Heart left ventricle (tissue), 13 donors: ENCODE data around the gene TOMM7.

Experiments used
- POLR2A ChIP-seq, 2 donors: fragments of 450-650 bp; IDR thresholded peaks; one replicate each; pipeline ENCODE4 v1.6.1; 2017; ENCODE audit warnings: antibody characterized with exemption in 2 of 2, mild to moderate bottlenecking in 2 of 2, moderate library complexity in 2 of 2
- TF ChIP-seq, protein P1 (sequence below), 12 donors: fragments of 200-600 bp; sonication (generic) in 4 of 12; IDR thresholded peaks; one replicate each; pipeline versions ENCODE4 v1.5.0 to v1.8.0; 2018 to 2022; ENCODE audit warnings: antibody characterized with exemption in 12 of 12, mild to moderate bottlenecking in 5 of 12
- donor health status: ischemic (EF 13 %, LVEDD 7.1; RV severe dilation, severe dysfunction).
- donor health status: DM: no; HTN: yes; CAD: no.
- donor health status: DM: no; HTN: no; CAD: no.
- donor health status: ischemic (EF 25% LVEDD 6.9; RV normal size, moderate dysfunction).
- donor health status: ischemic (EF 25% LVEDD 5.7; RV mildly dilated, moderate dysfunction).
- donor health status: ischemic (EF 35%, LVEDD 5.7; RV mildly dilated, moderate dysfunction).
- donor health status: nonischemic (EF 11% LVEDD 7.7; RV severe dilation, severe dysfunction).
- donor health status: DM: yes; HTN: yes; CAD: no.
- donor health status: PGD.
- donor health status: ischemic (EF 29% LVEDD 5.4; RV normal size, mild dysfunction).
- donor health status: nonischemic (EF 23%, LVEDD 6.1; RV moderate dilation, normal function).

DNA sequence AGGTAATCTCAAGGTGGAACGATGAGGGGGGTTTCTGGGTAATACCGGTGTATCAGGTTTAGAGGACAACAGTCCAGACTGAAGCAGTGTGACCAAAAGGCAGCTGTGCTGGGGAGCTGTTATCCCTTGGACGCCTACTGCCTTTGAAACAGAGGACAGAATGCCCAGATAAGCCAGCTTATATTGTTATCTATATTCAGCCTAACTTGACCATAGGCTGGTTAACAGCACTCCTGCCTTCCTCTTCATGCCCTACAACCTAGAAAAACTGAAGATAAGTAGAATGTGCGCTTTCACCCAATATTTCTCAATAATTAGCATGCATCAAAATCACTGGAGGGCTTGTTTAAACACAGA lies 50.8 kb downstream of the TOMM7 start:
- TF ChIP-seq POLR2A (IDR thresholded peaks at IDR 0.05) = no peak
- TF ChIP-seq, protein P1, sequence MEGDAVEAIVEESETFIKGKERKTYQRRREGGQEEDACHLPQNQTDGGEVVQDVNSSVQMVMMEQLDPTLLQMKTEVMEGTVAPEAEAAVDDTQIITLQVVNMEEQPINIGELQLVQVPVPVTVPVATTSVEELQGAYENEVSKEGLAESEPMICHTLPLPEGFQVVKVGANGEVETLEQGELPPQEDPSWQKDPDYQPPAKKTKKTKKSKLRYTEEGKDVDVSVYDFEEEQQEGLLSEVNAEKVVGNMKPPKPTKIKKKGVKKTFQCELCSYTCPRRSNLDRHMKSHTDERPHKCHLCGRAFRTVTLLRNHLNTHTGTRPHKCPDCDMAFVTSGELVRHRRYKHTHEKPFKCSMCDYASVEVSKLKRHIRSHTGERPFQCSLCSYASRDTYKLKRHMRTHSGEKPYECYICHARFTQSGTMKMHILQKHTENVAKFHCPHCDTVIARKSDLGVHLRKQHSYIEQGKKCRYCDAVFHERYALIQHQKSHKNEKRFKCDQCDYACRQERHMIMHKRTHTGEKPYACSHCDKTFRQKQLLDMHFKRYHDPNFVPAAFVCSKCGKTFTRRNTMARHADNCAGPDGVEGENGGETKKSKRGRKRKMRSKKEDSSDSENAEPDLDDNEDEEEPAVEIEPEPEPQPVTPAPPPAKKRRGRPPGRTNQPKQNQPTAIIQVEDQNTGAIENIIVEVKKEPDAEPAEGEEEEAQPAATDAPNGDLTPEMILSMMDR (IDR thresholded peaks at IDR 0.05) = no peak
